Measurements from ENCODE around the gene ENTREP1. TPM values are rescaled to one million over a fixed set of nuclear protein-coding genes. Genes with fewer than 3 reads are reported as not detected.
A peak's percentile ranks its signal among the peaks of the same experiment; 100 is the strongest.
"Not testable (repeated sequence)": the region's sequence is repeated elsewhere in the genome, so short reads cannot be mapped to it uniquely, and the experiment has no call there.

ENTREP1 gene
- total and polyA plus RNA-seq, 8 donors: 2.7 to 8.8 (median 5.4) TPM

- 95 to 96% methylated on average over 6 of the region's 6 CpGs for WGBS, 2 donors
- intact Hi-C loops (cut with DNase I): no loop called here
- TF ChIP-seq CTCF (IDR thresholded peaks at IDR 0.05): no peak
- ATAC-seq: no peak
- peaks cover 0 to 10% (median 4%) of the 10 kb centered on the region in 3 donors for H3K4me1 ChIP-seq
- DNase-seq: no peak
- no peaks in the 10 kb centered on the region for H3K27me3 ChIP-seq
- H3K27ac ChIP-seq: no peak overlapping the region
- no peaks in the 10 kb centered on the region for H3K36me3 ChIP-seq
- H3K9me3 ChIP-seq: no peaks in the 10 kb centered on the region
- FAIRE-seq: no peak
- H3K4me3 ChIP-seq: no peak overlapping the region
Observed at GRCh38 chr9:69393425-69393824, 68.4 kb downstream of the ENTREP1 start.

- Histone ChIP-seq H3K27ac (no peak overlapping the region), H3K9me3 (no peaks in the 10 kb centered on the region), H3K27me3 (no peaks in the 10 kb centered on the region), H3K36me3 (no peaks in the 10 kb centered on the region), H3K4me1 (no peaks in the 10 kb centered on the region), H3K4me3 (no peak overlapping the region)
- FAIRE-seq (no peak), ATAC-seq (no peak), DNase-seq (no peak)
- no peak for TF ChIP-seq CTCF (IDR thresholded peaks at IDR 0.05)
- WGBS, 2 donors: 93 to 96% methylated on average over 5 of the region's 5 CpGs
- intact Hi-C loops (cut with DNase I): no loop called here
Observed at GRCh38 chr9:69395718-69396117, 70.7 kb downstream of the ENTREP1 start.

GRCh38 chr9:69396759-69397158 lies 71.7 kb downstream of the ENTREP1 start:
- no peaks in the 10 kb centered on the region for H3K9me3 ChIP-seq
- WGBS, 2 donors: 78 to 83% methylated on average over 2 of the region's 2 CpGs

GRCh38 chr9:69397384-69398214 lies 72.6 kb downstream of the ENTREP1 start:
- intact Hi-C loops (cut with DNase I): no loop called here
- 63 to 83% methylated on average over 12 of the region's 12 CpGs for WGBS, 2 donors
- ATAC-seq (peak in 1 of 4 donors; percentile 23), FAIRE-seq (no peak), DNase-seq (no peak)
- Histone ChIP-seq H3K36me3 (no peaks in the 10 kb centered on the region), H3K4me1 (no peaks in the 10 kb centered on the region), H3K9me3 (no peaks in the 10 kb centered on the region), H3K27me3 (no peaks in the 10 kb centered on the region), H3K27ac (no peak overlapping the region), H3K4me3 (no peak overlapping the region)
- TF ChIP-seq CTCF (IDR thresholded peaks at IDR 0.05): no peak

More at GRCh38 chr9:69396759-69397158, 71.7 kb downstream of the ENTREP1 start:
- Histone ChIP-seq H3K27ac (no peak overlapping the region), H3K4me1 (no peaks in the 10 kb centered on the region), H3K4me3 (no peak overlapping the region), H3K27me3 (no peaks in the 10 kb centered on the region), H3K36me3 (no peaks in the 10 kb centered on the region)
- ATAC-seq (no peak), FAIRE-seq (no peak), DNase-seq (no peak)
- TF ChIP-seq CTCF (IDR thresholded peaks at IDR 0.05): no peak
- intact Hi-C loops (cut with DNase I): no loop called here

- H3K27me3 ChIP-seq: no peaks in the 10 kb centered on the region
- FAIRE-seq (no peak), ATAC-seq (peak in 1 of 4 donors; percentile 24), DNase-seq (no peak)
- H3K4me3 ChIP-seq: no peak overlapping the region
- H3K4me1 ChIP-seq: no peaks in the 10 kb centered on the region
- H3K27ac ChIP-seq: no peak overlapping the region
- H3K9me3 ChIP-seq: no peaks in the 10 kb centered on the region
- H3K36me3 ChIP-seq: no peaks in the 10 kb centered on the region
- TF ChIP-seq CTCF (IDR thresholded peaks at IDR 0.05): no peak
- intact Hi-C loops (cut with DNase I): no loop called here
- 96 to 97% methylated on average over 1 of the region's 1 CpG for WGBS, 2 donors
Observed at GRCh38 chr9:69400470-69400869, 75.5 kb downstream of the ENTREP1 start.

- intact Hi-C loops (cut with DNase I); H3K36me3 ChIP-seq; ATAC-seq; FAIRE-seq; H3K4me3 ChIP-seq; H3K9me3 ChIP-seq; H3K27ac ChIP-seq; DNase-seq; H3K27me3 ChIP-seq; H3K4me1 ChIP-seq: not testable (repeated sequence)
- 87 to 90% methylated on average over 6 of the region's 6 CpGs for WGBS, 2 donors
Observed at GRCh38 chr9:69409936-69410335, 84.9 kb downstream of the ENTREP1 start.

Measured in pancreas (tissue), 10 donors.